Stimulated activated CD8-positive, alpha-beta memory T cell treated with anti-CD3 and anti-CD28 coated beads, Interleukin-2, amount 100 ng/mL, for 48 hours (primary cell): ENCODE data around the gene AHCTF1.
"Not testable (repeated sequence)": the region's sequence is repeated elsewhere in the genome, so short reads cannot be mapped to it uniquely, and the experiment has no call there.

Experiments
- DNase-seq, 2 donors: peaks; one replicate each; pipeline ENCODE4 v3.0.0-alpha.2; 2020; ENCODE audit warnings: low read depth in 2 of 2

The AHCTF1 gene

DNA sequence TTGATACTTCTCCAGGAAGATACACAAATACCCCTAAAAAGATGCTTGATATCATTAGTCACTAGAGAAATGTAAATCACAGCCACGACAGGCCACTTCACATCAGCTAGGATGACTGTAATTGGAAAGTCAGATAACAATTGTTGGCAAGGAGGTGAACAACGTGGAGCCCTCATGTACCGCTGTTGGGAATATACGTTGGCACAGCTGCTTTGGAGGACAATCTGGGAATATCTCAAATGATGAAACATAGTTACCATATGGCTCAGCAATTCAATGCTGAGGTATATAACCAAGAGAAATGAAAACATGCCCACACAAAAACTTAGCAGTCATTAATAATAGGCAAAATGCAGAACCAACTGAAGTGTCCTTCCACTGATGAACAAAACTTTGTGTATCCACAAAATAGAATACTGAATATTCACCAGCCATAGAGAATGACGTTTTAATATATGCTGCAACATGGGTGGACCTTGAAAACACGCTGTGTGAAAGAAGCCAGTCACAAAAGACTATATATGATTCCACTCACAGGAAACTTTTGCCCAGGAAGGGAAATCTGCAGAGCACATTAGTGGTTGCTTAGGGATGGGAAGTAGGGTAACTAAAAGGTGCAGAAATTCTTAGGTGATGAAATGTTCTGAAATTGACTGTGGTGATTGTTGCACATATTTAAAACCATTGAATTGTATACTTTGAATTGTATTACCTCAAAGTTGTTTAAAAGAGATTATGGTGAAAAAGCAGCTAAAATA lies 95.4 kb downstream of the AHCTF1 start:
- no peak for DNase-seq

DNA sequence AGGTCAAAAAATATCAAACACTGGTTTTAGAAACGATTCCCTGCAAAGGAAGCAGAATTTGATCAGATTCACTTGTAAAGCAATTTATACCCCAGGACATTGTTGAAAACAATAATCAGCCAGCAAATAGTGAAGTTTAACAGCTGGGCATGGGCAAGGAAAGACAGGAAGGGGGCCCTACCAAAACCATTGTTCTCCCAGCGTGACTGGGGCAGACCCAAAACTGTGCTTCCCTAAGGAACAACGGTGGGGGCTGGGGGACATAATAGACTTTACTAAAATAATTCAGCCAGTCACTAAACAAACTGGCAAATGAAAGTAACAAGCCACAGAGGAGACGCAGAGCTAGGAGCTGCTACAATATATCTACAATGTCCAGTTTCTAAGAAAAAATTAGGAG lies 100.2 kb downstream of the AHCTF1 start:
- DNase-seq = no peak

DNA sequence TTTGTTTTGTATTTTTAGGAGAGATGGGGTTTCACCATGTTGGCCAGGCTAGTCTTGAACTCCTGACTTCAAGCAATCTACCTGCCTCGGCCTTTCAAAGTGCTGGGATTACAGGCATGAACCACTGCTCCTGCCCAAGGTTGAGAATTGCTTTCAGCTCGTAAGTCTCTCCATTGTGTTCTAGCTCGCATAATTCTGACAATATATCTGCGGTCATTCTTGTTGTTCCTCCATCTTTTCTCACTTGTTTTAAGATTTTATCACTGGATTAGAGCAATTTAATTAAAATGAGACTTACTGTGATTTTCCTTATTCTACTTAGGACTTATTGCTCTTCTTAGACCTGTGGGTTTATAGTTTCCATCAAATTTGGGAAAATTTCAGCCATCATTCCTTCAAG lies 102.9 kb downstream of the AHCTF1 start:
- no peak for DNase-seq

DNA sequence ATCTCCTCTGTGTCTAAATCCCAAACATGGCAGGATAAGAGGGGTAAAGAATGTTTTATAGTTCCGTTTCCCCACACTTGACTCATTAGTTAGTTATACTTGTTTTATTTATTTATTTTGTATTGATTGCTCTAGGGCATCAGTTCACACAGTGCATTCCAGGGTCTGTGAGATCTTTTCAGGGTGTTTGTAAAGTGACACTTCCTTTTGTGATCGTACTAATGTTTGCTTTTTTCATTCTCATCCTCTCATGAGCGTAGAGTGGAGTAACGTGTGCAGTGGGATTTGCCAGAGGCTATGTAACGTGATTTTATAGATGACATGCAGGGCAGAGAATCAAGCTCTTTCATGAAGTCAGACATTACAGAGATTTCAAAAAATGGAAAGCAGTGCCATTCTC lies 104.4 kb downstream of the AHCTF1 start:
- no peak for DNase-seq

DNA sequence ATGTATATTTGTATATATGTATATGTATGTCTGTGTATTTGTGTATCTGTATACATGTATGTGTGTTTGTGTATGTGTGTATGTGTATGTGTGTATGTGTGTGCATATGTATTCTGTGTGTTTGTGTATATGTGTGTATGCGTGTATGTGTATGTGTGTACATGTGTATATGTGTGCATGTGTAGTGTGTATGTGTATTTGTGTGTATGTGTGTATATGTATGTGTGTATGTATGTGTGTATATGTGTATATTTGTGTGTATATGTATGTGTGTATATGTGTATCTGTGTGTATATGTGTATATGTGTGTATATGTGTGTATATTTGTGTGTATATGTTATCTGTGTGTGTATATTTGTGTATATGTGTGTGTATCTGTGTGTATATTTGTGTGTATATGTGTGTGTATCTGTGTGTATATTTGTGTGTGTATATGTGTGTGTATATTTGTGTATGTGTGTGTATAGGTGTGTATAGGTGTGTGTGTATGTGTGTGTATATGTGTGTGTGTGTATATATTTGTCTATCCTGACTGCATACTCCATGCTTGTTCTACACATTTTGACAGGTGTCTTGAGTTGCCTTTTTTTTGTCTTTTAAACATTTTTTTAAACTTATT lies 106.1 kb downstream of the AHCTF1 start:
- no peak for DNase-seq

DNA sequence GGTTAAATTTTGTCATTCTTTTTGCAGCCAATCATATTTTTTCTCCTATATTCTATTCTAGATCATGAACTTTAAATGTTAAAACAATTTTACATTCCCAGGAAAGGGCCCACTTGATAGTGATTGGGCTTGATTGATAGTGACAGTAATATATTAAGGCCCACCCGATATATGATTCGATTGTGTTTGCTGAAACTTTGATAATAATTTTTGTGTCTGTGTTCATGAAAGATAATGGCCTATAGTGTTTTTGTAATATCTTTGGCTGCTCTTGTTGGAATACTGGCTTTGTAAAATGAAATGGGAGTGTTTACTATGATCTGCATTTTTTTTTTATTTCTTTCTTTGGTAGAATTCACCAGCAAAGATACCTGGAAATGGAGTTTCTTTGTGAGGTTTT lies 107.2 kb downstream of the AHCTF1 start:
- DNase-seq = no peak

DNA sequence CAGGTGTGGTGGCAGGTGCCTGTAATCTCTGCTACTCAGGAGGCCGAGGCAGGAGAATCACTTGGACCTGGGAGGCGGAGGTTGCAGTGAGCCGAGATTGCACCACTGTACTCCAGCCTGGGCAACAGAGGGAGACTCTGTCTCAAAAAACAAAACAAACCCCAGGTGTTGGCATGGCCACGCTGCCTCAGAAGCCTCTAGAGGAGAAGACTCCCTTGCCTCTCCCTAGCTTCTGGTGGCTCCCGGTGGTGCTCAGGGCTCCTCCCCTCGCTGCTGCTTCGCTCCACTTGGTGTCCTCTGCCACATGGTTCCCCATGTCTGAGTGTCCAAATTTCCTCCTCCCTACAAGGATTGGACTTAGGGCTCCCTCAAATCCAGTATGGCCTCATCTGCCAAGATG lies 109.6 kb downstream of the AHCTF1 start:
- not testable (repeated sequence) for DNase-seq

DNA sequence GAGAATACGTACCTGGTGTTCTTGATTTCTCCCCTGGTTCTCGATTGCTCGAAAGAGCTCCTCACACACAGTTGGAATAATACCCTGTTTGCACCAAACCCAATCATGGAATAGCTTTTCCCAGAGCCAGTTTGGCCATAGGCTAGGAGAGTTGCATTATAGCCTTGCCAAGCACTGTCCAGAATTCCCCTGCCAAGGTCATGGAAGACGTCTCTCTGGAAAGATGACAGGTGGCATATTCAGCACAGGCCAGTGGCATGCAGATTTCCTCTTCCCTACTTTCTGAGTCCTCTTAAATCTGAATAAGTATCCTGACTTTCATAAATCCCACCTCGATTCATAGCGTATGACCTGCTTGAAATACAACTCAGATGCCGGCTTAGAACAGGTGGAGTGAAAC lies 111.1 kb downstream of the AHCTF1 start:
- DNase-seq = no peak

DNA sequence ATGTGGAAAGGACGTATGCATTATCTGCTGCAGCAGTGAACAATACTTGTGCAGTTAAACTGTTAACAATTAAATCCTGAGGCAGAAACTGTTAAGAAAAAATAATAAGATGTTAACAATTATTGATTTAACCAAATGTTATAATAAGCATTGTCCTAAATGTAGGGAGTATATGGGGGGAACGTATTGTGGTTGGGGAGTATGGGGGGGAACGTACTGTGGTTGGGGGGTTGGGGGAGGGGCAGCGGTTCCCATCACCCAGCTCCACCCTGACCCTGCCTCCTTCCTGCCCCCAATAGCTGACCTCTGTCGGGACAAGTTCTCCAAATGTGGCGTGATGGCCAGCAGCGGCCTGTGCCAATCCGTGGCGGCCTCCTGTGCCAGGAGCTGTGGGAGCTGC lies 114.0 kb downstream of the AHCTF1 start:
- DNase-seq = not testable (repeated sequence)

DNA sequence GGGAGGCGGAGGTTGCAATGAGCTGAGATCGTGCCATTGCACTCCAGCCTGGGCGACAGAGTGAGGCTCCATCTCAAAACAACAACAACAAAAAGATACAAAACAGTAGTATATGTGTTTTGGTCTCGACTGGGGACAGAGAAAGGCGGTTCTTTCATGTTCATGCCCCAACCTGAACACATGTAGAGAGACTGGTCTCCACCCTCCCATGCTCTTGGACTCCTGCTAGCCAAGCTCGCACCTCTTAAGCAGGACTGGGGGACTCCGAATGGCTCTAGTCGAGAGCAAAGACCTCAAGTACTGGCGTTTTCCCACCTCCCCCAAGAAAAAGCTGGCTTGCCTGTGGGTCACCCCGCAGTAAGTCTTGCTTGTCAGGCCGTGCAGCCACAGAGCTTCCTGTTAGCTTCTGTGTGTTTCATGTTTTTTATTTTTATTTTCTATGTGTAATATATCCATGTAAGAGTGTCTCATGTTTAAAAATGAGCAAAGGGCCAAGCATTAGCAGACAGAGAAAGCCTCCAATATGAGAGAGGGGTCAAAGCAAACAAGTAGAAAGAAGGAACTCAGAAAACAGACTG lies 116.0 kb downstream of the AHCTF1 start:
- no peak for DNase-seq

DNA sequence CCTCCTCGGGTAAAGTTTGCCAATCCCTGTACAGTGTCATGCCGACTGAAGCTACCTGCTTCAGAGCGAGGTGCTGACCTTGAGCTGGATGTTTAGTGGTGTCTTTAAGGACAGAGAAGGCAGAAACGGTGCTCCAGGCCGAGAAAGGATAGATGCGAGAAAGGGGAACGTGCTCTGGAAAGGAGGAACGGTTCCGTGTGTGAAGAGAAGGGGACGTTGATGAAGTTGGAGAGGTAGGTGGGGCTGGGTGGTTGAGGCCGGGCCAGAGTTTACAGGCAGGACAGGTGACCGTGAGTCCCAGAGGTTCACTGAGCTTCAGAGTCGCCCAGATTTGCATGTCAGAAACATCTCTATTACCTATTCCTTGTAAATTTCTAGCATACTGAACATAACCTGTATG lies 116.9 kb downstream of the AHCTF1 start:
- DNase-seq = no peak

DNA sequence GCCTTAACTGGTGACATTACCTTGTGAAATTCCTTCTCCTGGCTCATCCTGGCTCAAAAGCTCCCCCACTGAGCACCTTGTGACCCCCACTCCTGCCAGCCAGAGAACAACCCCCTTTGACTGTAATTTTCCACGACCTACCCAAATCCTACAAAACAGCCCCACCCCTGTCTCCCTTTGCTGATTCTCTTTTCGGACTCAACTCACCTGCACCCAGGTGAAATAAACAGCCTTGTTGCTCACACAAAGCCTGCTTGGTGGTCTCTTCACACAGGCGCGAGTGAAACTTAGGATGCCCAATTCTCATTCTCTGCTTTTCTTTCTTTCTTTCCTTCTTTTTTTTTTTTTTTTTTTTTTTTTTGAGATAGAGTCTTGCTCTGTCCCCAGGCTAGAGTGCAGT lies 118.4 kb downstream of the AHCTF1 start:
- not testable (repeated sequence) for DNase-seq

DNA sequence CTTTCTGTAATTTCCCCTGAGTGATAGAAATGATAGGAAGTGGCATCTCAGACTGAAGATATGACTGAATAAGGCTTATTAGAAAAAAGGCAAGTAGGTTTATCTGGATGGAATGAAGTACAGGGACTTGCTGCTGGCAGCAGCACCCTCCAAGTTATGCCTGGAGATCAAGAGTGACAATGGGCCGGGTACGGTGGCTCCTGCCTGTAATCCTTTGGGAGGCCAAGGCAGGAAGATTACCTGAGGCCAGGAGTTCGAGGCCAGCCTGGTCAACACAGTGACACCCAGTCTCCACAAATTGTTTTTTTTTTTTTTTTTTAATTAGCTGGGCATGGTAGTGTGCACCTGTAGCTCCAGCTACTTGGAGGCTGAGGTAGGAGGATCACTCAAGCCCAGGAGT lies 119.8 kb downstream of the AHCTF1 start:
- DNase-seq = no peak

DNA sequence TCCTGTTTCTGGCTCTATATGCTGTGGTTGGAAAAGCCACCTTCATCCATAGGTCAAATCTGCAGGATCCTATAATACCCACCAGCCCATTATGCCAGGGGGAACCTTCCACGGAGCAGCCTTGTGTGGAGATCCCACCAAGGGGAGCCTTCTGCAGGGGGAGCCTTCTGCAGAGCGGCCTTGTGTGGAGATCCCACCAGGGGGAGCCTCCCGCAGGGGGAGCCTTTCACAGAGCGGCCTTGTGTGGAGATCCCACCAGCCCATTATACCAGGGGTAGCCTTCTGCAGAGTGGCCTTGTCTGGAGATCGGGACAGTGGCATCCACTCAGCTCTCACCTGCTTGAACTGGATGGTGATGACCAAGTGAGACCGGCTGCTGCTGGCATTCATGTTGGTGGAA lies 122.3 kb downstream of the AHCTF1 start:
- DNase-seq = no peak

DNA sequence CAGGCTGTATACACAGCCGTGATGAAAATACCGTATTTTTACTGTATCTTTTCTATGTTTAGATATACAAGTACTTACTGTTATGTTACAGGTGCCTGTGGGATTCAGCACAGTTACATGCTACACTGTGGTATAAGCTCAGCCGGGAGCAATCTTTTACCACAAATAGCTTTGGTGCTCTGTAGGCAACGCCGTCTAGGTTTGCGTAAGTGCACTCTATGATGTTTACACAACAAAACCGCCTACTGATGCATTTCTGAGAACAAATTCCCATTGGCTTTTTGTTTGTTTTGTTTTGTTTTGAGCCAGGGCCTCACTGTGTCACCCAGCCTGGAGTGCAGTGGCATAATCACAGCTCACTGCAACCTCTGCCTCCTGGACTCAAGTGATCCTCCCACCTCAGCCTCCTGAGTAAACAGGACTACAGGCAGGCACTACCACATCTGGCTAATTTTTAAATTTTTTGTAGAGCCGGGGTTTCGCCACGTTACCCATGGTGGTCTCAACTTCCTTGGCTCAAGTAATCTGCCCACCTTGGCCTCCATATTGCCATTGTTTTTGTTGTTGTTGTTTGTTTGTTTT lies 126.5 kb downstream of the AHCTF1 start:
- DNase-seq = no peak

DNA sequence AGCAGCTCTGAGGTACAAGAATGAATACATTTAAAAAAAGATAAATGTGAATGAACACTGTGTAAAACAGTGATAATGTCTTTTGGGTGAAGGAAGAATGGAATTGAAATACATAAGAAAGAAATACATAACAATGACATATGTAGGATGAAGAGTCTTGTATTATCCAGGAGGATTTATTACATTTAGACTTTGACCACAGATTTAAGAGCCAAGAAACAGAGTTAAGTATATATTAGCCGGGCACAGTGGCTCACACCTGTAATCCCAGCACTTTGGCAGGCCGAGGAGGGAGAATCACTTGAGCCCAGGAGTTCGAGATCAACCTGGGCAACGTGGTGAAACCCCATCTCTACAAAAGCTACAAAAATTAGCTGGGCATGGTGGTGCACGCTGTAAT lies 127.9 kb downstream of the AHCTF1 start:
- no peak for DNase-seq

DNA sequence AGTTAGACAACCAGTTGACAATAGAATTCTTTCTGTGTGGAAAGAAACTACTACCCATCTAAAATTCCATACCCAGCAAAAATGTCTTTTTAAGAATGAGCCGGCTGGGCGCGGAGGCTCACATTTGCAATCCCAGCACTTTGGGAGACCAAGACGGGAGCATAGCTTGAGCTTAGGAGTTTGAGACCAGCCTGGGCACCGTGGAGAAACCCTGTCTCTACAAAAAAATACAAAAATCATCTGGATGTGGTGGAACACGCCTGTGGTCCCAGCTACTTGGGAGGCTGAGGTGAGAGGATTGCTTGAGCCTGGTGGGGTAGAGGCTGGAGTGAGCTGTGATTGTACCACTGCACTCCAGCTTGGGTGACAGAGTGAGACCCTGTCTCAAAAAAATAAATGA lies 128.4 kb downstream of the AHCTF1 start:
- no peak for DNase-seq

DNA sequence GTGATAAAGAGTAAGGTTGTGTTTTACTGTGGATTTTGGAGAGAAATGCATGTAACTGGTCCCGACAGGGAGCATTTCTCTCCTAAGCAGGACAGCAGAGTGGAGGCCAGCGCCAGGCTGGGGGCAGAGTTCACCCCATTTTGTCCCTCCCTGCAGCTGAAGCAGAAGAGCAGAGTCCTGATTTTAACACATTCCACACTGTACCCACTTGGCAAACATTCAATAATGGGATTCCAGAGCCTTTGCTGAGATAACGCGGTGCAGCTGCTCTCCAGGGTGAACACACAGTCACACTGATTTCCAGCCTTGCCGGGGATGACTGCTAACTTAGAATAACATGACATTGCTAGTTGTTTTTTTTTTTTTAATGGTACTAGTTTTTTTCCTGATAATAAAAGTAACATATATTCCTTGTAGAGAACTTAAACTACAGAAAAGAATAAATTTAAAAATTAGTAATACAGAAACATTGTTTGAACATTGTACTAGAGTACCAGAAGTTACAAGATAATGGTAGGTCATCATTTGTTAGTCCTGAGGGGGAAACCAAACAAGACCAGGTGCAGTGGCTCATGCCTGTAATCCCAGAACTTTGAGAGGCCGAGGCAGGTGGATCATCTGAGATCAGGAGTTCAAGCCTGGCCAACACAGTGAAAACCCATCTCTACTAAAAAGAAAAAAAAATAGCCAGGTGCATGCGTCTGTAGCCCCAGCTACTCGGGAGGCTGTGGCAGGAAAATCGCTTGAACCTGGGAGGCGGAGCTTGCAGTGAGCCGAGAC lies 130.3 kb downstream of the AHCTF1 start:
- DNase-seq = no peak

DNA sequence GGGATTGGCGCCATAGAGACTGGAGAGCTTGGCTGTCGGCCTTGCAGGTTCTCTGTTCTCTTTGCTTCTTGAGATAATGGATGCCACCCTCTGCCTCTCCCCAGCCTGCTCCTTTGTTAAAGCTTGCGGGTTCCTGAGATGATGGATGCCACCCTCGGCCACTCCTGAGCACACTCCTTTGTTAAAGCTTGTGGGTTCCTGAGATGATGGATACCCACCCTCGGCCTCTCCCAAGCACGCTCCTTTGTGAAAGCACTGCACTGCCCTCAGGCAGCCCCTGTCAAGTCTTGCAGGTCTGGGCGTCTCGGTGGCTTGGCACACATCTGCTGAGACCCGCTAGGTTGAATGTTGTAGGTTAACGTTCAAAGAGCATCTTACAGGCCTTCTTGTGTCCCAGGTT lies 131.0 kb downstream of the AHCTF1 start:
- no peak for DNase-seq

DNA sequence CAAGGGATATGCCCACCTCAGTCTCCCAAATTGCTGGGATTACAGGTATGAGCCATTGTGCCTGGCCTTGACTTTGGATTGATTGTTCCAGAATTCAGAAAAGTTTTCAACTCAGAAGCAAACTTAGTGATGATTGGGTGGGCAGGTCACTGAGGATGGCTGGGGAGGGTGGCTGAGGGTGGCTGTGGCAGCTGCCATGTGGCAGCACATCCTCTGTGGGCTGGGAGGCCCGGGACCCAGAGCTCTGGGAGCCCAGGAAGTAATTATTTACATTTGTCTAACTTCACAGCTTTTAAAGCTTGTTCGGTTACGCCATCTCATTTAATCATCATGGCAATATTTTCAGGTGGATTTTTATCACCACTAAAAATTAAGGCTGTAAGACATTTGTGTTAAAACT lies 131.4 kb downstream of the AHCTF1 start:
- DNase-seq = no peak

DNA sequence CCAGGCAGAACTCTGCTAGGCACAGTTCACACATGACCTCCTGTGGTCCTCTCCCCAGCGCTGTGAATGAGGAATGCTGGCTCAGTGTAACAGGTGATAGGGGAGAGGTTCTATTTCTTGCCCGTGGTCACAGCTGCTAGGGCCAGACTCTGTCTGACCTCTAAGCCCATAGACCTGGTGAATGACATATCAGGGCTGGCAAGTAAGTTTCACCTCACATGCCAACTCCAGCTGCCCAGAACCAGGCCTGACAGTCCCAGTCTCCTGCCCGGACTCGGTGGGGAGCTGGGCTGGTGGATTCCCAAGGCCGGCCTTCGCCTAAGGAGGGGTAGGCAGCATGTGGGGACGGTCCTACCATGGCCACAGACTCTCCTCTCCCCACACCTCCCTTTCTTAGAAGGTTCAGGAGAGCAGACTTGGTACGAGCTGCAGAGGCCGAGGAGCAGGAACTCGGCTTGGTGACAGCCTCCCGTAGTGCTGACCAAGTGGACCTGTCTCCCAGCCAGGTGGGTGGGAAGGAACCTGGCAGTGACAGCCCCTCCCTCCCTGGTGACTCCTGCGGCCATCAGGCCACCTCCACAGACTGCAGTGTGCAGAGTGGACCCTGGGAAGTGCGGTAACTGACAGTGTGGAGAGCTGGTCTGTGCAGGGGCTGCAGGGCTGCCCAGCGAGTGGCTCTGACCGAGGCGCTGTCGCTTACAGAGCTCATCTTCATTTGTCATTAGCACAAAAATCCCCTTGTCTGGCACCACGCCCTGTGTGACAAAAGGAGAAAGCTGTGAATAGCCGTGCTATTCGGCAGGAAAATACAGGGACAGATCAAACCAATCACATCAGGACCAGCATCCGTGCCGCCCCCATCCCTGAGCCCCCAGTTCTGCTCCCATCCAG lies 132.9 kb downstream of the AHCTF1 start:
- DNase-seq = no peak
